Endothelial cell of umbilical vein (primary cell): ENCODE data around the gene GPR18. TPM values are rescaled to one million over a fixed set of nuclear protein-coding genes. Genes with fewer than 3 reads are reported as not detected.

Experiments used
- BruUV-seq: library from RNA; stranded (reverse); fragments of 400-500 nt; replicated peaks from 2 replicates; lab custom pipeline; 2021; lab: Mats Ljungman, UMichigan
- CTCF ChIA-PET: fragments of 300-600, 350-600 bp; sonication (Branson Sonifier 250); formaldehyde crosslinking; loops from one replicate; lab custom pipeline; 2021; ENCODE audit warnings: antibody characterized with exemption, inconsistent platforms; lab: Charles Lee
- POLR2A ChIA-PET: fragments of 300-600, 350-600 bp; sonication (Branson Sonifier 250); formaldehyde crosslinking; loops from one replicate; lab custom pipeline; 2021; ENCODE audit warnings: antibody characterized with exemption, inconsistent platforms; lab: Charles Lee
- DNase-seq: peaks from one replicate; pipeline ENCODE4 v3.0.0-alpha.2; 2011; ENCODE audit warnings: low read depth, low spot score
- FAIRE-seq: peaks from 2 replicates; lab custom pipeline; 2011; peaks lifted over from hg19 to GRCh38; lab: Jason Lieb, UNC
- H2AFZ ChIP-seq: 2 replicates; pipeline ENCODE4 v1.6.0; 2012; ENCODE audit warnings: low read depth, low read length, control low read depth, inconsistent platforms
- H3K27ac ChIP-seq: 2 replicates; pipeline ENCODE4 v1.5.1; 2011; ENCODE audit warnings: low read depth, mild to moderate bottlenecking, control low read depth, low read length, moderate library complexity; ENCODE audit not compliant: insufficient read depth
- H3K27me3 ChIP-seq, 2 experiments: 2 replicates each; pipeline versions ENCODE4 v1.6.0 to v1.6.1; 2011; ENCODE audit warnings: low read length in 2 of 2, mixed read lengths in 1 of 2; ENCODE audit not compliant: control insufficient read depth in 2 of 2, insufficient read depth in 2 of 2
- H3K36me3 ChIP-seq, 2 experiments: 2 replicates in 1 of 2; 3 replicates in 1 of 2; pipeline ENCODE4 v1.5.1; 2011; ENCODE audit warnings: low read length in 2 of 2, mild to moderate bottlenecking in 1 of 2, moderate library complexity in 1 of 2; ENCODE audit not compliant: control insufficient read depth in 2 of 2, insufficient read depth in 2 of 2; ENCODE audit errors: extremely low read depth in 1 of 2
- H3K4me1 ChIP-seq: 3 replicates; pipeline ENCODE4 v1.5.1; 2011; ENCODE audit warnings: mild to moderate bottlenecking, low read length; ENCODE audit not compliant: control insufficient read depth, insufficient read depth; ENCODE audit errors: extremely low read depth
- H3K4me2 ChIP-seq: 2 replicates; pipeline ENCODE4 v1.6.1; 2011; ENCODE audit warnings: low read length, control low read depth, mixed read lengths; ENCODE audit not compliant: insufficient read depth
- H3K4me3 ChIP-seq, 3 experiments: fragments of 200-600 bp in 1 of 3; sonication (generic), shearing (Covaris generic) in 1 of 3; replicated peaks in 1 of 3; 2 replicates each; pipeline ENCODE4 v1.5.1; 2011 to 2016; ENCODE audit warnings: control low read depth in 3 of 3, low read length in 3 of 3, mild to moderate bottlenecking in 2 of 3, inconsistent platforms in 1 of 3, low read depth in 1 of 3, moderate library complexity in 1 of 3; ENCODE audit not compliant: insufficient read depth in 1 of 3
- H3K79me2 ChIP-seq: 2 replicates; pipeline ENCODE4 v1.6.0; 2012; ENCODE audit warnings: low read length, inconsistent platforms; ENCODE audit not compliant: control insufficient read depth, insufficient read depth
- H3K9ac ChIP-seq: replicated peaks from 2 replicates; pipeline ENCODE3; 2011; ENCODE audit warnings: low read length, control low read depth; ENCODE audit not compliant: insufficient read depth; ENCODE audit errors: extremely low read depth
- H3K9me1 ChIP-seq: replicated peaks from 3 replicates; pipeline ENCODE4 v1.6.0; 2011; ENCODE audit warnings: mild to moderate bottlenecking, low read length; ENCODE audit not compliant: control insufficient read depth, insufficient read depth; ENCODE audit errors: extremely low read depth
- H3K9me3 ChIP-seq: replicated peaks from 2 replicates; pipeline ENCODE4 v1.5.1; 2012; ENCODE audit warnings: low read length, inconsistent platforms; ENCODE audit not compliant: control insufficient read depth, insufficient read depth
- H4K20me1 ChIP-seq: replicated peaks from 2 replicates; pipeline ENCODE3; 2011; ENCODE audit warnings: mild to moderate bottlenecking, low read length; ENCODE audit not compliant: control insufficient read depth, insufficient read depth; ENCODE audit errors: extremely low read depth
- CTCF ChIP-seq, 2 donors: IDR thresholded peaks; 1 replicate in 1 of 2; 2 replicates in 1 of 2; pipeline ENCODE4 v1.5.1; 2011; ENCODE audit warnings: low read length in 2 of 2, mild to moderate bottlenecking in 2 of 2, moderate library complexity in 2 of 2, control low read depth in 1 of 2, inconsistent platforms in 1 of 2, low read depth in 1 of 2; ENCODE audit not compliant: insufficient read depth in 1 of 2; ENCODE audit errors: extremely low read depth in 1 of 2
- EZH2 ChIP-seq: IDR thresholded peaks from 2 replicates; pipeline ENCODE4 v1.6.1; 2012; ENCODE audit warnings: borderline replicate concordance, low read depth, mild to moderate bottlenecking, moderate library complexity, low read length, inconsistent platforms; ENCODE audit not compliant: severe bottlenecking
- FOS ChIP-seq: IDR thresholded peaks from 2 replicates; pipeline ENCODE4 v1.6.1; 2011; ENCODE audit warnings: mild to moderate bottlenecking, low read length, moderate library complexity, borderline replicate concordance; ENCODE audit not compliant: insufficient read depth
- GATA2 ChIP-seq: IDR thresholded peaks from 2 replicates; pipeline ENCODE4 v1.7.0; 2011; ENCODE audit warnings: low read depth, mild to moderate bottlenecking, moderate library complexity, mixed read lengths, low read length; ENCODE audit not compliant: insufficient read length, insufficient read depth
- JUN ChIP-seq: IDR thresholded peaks from 2 replicates; pipeline ENCODE4 v1.6.1; 2011; ENCODE audit warnings: borderline replicate concordance, low read depth; ENCODE audit not compliant: insufficient read length, insufficient read depth
- MAX ChIP-seq: IDR thresholded peaks from 2 replicates; pipeline ENCODE4 v1.6.1; 2011; ENCODE audit not compliant: insufficient read depth, insufficient read length
- MYC ChIP-seq: IDR thresholded peaks from one replicate; pipeline ENCODE4 v1.6.1; 2011; ENCODE audit warnings: mild to moderate bottlenecking, low read depth, low read length
- POLR2A ChIP-seq: IDR thresholded peaks from 2 replicates; pipeline ENCODE4 v1.6.1; 2012; ENCODE audit warnings: low read depth, mild to moderate bottlenecking, control low read depth, low read length
- POLR2AphosphoS5 ChIP-seq: IDR thresholded peaks from 2 replicates; pipeline ENCODE4 v1.6.1; 2012; ENCODE audit warnings: low read depth, mild to moderate bottlenecking, control low read depth, low read length, moderate library complexity; ENCODE audit not compliant: insufficient read depth
- dilution Hi-C: fragments of 300-500 bp; cut with MboI; formaldehyde crosslinking; loops from one replicate; pipeline ENCODE4 v1.15.0; 2019; ENCODE audit warnings: low sequenced_read_pairs; ENCODE audit not compliant: extremely low pct_ligation_motif_present
- intact Hi-C: fragments of 100-400 bp; cut with micrococcal nuclease; formaldehyde crosslinking; loops from one replicate; pipeline ENCODE4 v1.10.0; 2022
- polyA plus RNA-seq, 4 experiments: library from polyadenylated mRNA; depleted of rRNA in 3 of 4; stranded (reverse) in 3 of 4; unstranded in 1 of 4; fragments of >200 nt; gene quantifications; 2 replicates each; pipeline versions ENCODE4 v1.2.1 to v1.2.3, GENCODE V29; 2011 to 2012; ENCODE audit warnings: missing spikeins in 1 of 4
- total RNA-seq: library from RNA; stranded (reverse); gene quantifications from 2 replicates; pipeline ENCODE4 v1.2.3, GENCODE V29; 2021

GPR18 gene
- total and polyA plus RNA-seq, 2 donors (not counting 3 experiments of a cell fraction or from before 2014, with no cell fraction given), result not detected

GRCh38 chr13:99305158-99305557 is 47.0 kb upstream of the GPR18 start:
- H3K27me3 ChIP-seq, result no peaks in the 10 kb centered on the region
- dilution Hi-C loops, result no loop called here
- H3K27ac ChIP-seq, result no peak overlapping the region
- H3K79me2 ChIP-seq, result no peaks in the 10 kb centered on the region
- no peaks in the 10 kb centered on the region for H4K20me1 ChIP-seq
- no peak for DNase-seq
- CTCF ChIA-PET, result no interaction called here
- no peak overlapping the region for H3K4me3 ChIP-seq
- H3K9ac ChIP-seq, result no peak overlapping the region
- TF ChIP-seq MYC, result no peak
- no peak for TF ChIP-seq POLR2AphosphoS5
- TF ChIP-seq CTCF (IDR thresholded peaks at IDR 0.05; ENCODE audit: extremely low read depth in 1 of 2, insufficient read depth in 1 of 2, low read depth in 1 of 2, low read length in 2 of 2), result no peak
- TF ChIP-seq EZH2, result no peak
- no peak for TF ChIP-seq MAX
- TF ChIP-seq GATA2, result no peak
- TF ChIP-seq JUN, result no peak
- no peak for TF ChIP-seq POLR2A
- TF ChIP-seq FOS, result no peak
- no peak for FAIRE-seq
- no peaks in the 10 kb centered on the region for H3K36me3 ChIP-seq
- peaks cover 17% of the 10 kb centered on the region for H3K4me1 ChIP-seq
- intact Hi-C loops, result no loop called here
- H3K4me2 ChIP-seq, result no peak overlapping the region
- H3K9me3 ChIP-seq, result no peaks in the 10 kb centered on the region
- POLR2A ChIA-PET, result no interaction called here
- no peaks in the 10 kb centered on the region for H3K9me1 ChIP-seq
- no peak overlapping the region for H2AFZ ChIP-seq
- no TSS peak for BruUV-seq
